ENCODE results near the gene IGF2R.
"Not testable (repeated sequence)": the region's sequence is repeated elsewhere in the genome, so short reads cannot be mapped to it uniquely, and the experiment has no call there.

The IGF2R gene

DNA sequence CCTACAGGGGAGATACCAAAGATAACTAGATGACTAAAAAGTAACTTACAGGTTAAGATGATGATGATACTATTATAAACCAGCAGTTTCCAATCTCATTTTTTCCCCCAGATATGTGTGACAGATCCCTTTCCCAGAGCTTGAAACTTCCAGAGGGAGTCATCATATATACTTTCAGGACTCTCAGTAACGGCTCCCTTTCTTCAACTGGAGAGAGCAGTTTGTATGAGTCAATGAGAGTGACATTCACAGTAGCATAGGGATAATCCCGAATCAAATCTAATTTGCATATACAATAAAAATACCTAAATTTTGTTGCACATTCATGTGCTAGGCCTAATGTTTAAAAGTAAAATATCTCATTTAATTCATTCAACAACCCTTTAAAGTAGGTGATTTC, 29.7 kb downstream of the IGF2R start:
- TF ChIP-seq, protein P1, sequence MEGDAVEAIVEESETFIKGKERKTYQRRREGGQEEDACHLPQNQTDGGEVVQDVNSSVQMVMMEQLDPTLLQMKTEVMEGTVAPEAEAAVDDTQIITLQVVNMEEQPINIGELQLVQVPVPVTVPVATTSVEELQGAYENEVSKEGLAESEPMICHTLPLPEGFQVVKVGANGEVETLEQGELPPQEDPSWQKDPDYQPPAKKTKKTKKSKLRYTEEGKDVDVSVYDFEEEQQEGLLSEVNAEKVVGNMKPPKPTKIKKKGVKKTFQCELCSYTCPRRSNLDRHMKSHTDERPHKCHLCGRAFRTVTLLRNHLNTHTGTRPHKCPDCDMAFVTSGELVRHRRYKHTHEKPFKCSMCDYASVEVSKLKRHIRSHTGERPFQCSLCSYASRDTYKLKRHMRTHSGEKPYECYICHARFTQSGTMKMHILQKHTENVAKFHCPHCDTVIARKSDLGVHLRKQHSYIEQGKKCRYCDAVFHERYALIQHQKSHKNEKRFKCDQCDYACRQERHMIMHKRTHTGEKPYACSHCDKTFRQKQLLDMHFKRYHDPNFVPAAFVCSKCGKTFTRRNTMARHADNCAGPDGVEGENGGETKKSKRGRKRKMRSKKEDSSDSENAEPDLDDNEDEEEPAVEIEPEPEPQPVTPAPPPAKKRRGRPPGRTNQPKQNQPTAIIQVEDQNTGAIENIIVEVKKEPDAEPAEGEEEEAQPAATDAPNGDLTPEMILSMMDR (IDR thresholded peaks at IDR 0.05; ENCODE audit: low read depth, low read length) = no peak
- DNase-seq (ENCODE audit: extremely low read depth, low read depth) = no peak

DNA sequence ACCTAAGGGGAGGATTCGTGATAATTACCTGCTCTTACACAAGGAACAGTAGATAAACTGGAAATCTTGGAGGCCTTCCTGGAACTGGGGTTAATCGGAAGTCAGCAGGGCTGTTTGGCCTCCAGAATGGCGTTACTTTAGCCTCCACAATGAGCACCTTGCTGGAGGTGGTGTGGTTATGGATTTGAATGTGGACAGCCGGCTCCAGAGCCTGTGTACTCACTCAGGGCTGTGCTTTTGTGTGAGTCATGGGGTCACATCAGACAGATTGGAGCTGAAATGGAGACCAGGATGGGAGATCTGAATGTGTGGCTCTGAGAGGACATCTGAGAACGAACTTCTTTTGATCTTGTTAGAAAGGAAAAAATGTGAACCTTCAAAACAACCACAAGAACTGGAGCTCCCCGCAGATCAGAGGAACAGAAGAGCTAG, 30.4 kb downstream of the IGF2R start:
- DNase-seq (ENCODE audit: extremely low read depth, low read depth) = no peak
- TF ChIP-seq, protein P1 (IDR thresholded peaks at IDR 0.05; ENCODE audit: low read depth, low read length) = no peak

DNA sequence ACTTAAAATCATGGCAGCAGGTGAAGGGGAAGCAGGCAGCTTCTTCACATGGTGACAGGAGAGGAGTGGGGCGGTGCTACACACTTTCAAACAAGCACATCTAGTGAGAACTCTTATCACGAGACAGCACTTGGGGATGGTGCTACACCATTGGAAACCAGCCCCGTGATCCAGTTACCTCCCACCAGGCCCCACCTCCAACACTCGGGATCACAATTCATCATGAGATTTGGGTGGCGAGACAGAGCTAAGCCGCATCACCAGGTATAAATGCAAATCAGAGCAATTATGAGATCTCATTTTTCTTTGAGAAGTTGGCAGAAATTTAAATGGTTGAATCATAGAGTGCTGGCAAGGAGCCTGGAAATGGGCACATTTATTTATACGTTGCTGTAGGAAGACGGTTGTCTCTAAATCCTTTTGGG, 31.4 kb downstream of the IGF2R start:
- no peak for DNase-seq (ENCODE audit: extremely low read depth, low read depth)
- TF ChIP-seq, protein P1 (IDR thresholded peaks at IDR 0.05; ENCODE audit: low read depth, low read length) = no peak

DNA sequence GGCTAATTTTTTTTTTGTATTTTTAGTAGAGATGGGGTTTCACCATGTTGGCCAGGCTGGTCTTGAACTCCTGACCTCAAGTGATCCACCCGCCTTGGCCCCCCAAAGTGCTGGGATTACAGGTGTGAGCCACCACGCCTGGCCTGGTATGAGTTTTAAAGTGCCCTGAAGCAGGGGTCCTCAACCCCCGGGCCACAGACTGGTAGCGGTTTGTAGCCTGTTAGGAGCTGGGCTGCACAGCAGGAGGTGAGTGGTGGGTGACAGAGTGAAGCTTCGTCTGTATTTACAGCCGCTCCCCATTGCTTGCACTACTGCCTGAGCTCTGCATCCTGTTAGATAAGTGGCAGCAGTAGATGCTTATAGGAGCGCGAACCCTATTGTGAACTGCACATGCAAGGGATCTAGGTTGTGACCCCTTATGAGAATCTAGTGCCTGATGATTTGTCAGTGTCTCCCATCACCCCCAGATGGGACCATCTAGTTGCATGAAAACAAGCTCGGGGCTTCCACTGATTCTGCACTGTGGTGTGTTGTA, 32.1 kb downstream of the IGF2R start:
- DNase-seq (ENCODE audit: extremely low read depth, low read depth) = not testable (repeated sequence)

DNA sequence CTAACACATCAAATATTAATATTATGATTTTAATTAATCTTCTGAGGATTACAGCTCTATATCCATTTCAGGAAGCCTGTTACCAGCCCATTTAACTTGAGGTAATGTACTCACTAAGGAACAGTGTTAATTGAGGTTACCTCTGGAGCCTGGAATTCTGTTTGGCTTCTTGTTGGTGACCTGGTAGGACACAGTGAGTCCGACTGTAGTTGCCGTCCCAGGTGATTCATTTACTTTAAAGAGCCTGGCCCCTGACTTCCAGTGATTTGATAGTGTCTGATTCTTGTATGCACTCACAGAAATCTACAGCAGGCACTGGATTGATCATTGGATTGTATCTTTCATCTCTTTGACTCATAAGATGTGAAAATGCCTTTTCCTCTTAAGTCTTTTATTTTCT, 34.0 kb downstream of the IGF2R start:
- TF ChIP-seq, protein P1 (IDR thresholded peaks at IDR 0.05; ENCODE audit: low read depth, low read length) = no peak
- no peak for DNase-seq (ENCODE audit: extremely low read depth, low read depth)

DNA sequence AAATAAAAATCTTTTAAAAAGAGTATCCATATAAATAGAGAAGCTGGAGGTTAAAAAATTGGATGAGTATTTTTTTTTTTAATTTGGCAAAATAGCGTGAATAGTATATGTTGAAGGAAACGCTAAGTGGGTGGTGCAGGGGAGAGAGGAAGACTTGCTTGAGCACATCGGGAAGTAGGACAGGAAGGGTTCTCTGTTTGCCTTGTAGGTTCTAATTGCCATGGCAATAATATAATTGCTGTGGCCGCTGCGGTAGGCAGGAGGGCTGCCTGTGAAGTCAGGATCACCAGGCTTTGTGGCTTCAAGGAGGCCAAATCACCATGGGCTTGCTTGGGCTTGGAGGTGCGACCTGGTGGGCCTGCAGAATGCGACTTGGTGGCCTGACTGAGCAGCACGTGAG, 35.1 kb downstream of the IGF2R start:
- no peak for DNase-seq (ENCODE audit: extremely low read depth, low read depth)
- TF ChIP-seq, protein P1 (IDR thresholded peaks at IDR 0.05; ENCODE audit: low read depth, low read length) = no peak

DNA sequence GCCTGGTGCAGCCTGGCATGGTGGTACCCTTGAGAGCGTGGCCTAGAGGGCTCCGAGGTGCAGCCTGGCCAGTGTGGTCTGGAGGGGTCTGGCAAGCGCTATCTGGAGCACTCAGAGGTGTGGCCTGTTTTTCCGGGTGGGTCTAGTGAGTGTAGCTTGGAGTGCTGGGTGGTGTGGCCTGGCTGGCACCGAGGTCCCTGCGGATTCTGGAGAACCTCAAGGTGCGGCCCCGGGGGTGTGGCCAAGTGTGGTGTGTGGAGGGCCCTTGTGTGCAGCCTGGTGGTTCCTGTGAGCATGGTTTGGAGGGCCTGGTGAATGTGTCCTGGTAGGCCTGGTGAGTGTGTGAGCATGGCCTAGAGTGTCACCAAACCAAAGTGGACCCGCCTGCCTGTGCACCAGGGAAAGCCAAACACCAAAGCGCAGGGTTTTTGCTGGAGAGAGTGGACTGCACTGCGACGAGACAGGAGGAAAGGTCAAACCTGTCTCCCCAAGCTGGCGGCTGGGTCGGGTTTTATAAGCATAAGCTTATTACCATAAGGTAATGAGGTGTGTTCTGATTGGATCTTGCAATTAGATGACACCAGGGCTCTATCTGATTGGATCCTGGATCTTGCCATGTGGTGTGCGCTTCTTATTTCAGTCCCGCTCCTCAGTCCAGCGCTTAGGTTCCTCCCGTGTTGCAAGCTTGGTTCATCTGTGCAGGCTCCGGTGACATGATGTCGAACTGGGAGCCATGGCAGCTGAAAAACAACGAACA, 35.7 kb downstream of the IGF2R start:
- no peak for DNase-seq (ENCODE audit: extremely low read depth, low read depth)
- TF ChIP-seq, protein P1 (IDR thresholded peaks at IDR 0.05; ENCODE audit: low read depth, low read length) = no peak

DNA sequence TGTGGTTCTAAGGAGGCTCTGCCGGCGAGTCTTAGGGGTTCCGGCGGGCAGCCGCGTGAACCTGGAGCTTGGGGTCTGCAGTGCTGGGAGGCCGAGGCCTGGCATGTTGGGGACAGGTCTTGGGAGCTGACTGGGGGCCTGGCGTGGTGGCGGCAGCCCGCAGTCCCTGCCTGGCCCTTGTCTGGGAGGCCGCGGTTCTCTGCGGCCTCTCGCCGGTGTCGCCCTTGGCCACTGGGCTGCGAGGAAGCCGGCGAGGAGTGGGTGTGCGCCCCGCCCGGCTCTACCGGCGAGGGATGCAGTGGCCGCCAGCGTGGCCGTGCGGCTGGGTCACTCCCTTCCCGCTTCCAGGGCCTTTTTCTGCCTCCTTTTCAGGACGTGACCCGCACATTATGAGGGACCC, 36.3 kb downstream of the IGF2R start:
- DNase-seq (ENCODE audit: extremely low read depth, low read depth) = no peak
- TF ChIP-seq, protein P1 (IDR thresholded peaks at IDR 0.05; ENCODE audit: low read depth, low read length) = no peak

Measured in AG09319 (cell line).